KG1 (cell line): Measurements from ENCODE around the gene KIF5C.
"Not testable (repeated sequence)": the region's sequence is repeated elsewhere in the genome, so short reads cannot be mapped to it uniquely, and the experiment has no call there.

Source experiments
- DNase-seq: peaks from one replicate; lab custom pipeline; 2025; lab: John Stamatoyannopoulos, UW

The KIF5C gene

DNA sequence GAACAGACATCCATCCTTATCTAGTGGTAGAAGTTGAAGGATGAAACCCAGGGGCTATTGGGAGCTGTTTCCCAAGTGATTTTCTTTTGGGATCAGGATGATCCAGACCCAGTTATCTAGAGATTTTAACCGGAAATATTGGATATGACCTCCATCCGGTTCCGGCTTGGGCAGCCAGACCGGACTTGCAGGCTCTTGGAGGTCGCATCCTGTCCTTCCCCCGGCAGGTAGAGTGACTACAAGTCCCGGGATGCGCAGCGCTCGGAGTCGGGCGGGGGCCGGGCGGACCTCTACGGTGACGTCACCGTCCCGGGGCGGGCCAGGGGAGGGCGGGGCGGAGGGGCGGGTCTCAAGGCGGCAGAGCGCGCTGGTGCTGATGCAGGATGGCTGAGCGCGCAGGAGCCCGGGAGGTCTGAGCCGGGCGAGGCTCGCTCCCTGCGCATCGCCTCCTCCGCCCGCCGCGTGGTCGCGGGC, at the start of gene KIF5C:
Gene KIF5C, plus strand, starts transcription at position 360 of the 474 bp plus-strand sequence. CDS start 391 bp downstream, outside the sequence.
- DNase-seq: no peak

DNA sequence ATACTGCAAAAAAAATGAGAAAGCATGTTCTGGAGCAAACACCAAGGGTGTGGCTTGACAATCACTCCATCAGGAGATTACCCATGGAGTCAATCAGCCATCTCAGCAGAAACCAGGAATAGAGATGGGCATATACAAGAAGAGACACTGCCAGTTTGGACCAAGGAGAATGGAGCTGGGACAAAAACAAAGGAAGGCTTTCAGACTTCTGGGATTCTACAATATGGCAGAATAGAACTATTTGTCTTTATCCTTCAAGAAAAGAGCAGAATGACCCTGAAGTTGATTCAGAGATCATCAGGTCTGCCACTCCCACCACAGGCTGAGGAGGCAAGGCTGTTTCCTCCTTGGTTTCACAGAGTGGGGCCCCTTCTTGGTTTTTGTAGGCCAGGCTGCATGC, 48.2 kb upstream of the KIF5C start:
- no peak for DNase-seq

DNA sequence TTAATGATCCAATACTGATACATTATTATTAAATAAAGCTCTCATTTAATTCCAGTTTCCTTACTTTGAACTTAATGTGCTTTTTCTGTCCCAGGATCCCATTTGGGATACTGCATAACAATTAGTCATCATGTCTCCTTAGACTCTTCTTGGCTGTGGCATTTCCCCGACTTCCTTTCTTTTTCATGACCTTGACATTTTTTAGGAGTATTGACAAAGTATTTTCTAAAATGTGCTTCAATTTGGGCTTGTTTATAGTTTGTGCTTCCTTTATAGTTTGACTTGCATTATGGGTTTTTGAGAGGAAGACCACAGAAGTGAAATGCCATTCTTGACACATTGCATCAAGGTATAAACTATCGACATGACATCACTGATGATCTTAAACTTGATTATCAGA, 46.1 kb upstream of the KIF5C start:
- no peak for DNase-seq

DNA sequence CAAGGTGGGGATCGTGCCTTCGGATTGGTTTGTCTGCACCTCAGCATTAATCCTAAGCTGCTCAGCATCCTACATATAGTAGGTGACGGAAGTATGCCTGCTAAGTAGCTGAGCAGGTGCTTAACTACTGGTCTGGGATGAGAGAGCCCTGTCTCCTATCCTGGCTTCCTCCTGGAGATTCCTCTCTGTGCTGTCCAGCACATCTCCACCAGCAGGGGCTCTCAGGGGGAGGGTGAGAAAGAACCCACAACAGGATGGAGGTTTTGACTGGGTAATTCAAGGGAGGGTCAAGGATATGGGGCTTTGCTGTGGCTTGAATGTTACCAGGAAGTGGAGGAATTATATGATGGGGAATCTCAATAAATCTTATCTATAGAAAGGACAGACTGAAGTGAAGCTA, 45.4 kb upstream of the KIF5C start:
- DNase-seq: no peak

DNA sequence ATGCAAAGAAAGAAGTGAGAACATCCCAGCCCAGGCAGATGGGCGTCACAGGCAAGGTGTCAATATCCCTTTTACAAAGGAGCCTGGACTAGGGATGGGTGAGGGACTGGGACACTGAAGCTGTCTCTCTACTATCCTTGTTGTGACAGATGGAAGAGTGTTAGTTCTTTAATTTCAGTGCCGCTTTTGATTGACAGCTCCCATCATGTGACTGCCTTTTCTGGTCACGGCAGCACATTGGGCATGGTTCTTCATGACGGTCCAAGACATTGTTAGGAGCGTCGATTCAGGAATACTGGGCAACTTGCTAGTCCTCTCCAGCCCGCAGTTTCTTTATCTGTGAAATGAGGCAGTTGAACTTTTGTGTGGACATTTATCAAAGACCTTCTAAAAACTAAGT, 42.4 kb upstream of the KIF5C start:
- no peak for DNase-seq

DNA sequence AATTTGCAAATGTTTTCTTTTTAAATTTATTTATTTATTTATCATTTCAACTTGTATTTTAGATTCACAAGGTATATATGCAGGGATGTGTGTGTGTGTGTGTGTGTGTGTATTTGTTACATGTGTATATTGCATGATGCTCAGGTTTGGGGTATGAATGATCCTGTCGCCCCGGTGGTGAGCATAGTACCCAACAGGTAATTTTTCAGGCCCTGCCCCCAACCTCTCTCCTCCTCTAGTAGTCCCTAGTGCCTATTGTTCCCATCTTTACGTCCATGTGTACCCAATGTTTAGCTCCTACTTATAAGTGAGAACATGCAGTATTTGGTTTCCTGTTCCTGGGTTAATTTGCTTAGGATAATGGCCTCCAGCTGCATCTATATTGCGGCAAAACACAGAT, 33.0 kb upstream of the KIF5C start:
- no peak for DNase-seq

DNA sequence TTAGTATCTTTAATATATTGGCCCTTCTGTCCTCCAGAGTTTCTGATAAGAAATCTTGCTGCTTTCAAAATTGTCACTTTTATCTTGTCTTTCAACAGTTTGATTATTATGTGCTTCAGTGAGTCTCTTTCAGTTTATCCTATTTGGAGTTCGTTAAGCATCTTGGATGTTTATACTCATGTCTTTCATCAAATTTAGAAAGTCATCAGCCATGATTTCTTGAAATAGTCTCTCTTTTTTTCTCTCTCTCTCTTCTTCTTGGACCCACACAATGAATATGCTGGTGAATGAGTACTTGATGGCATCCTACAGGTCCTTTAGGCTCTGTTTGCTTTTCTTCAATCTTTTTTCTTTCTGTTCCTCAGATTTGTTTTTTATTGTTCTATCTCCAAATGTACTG, 26.9 kb upstream of the KIF5C start:
- no peak for DNase-seq

DNA sequence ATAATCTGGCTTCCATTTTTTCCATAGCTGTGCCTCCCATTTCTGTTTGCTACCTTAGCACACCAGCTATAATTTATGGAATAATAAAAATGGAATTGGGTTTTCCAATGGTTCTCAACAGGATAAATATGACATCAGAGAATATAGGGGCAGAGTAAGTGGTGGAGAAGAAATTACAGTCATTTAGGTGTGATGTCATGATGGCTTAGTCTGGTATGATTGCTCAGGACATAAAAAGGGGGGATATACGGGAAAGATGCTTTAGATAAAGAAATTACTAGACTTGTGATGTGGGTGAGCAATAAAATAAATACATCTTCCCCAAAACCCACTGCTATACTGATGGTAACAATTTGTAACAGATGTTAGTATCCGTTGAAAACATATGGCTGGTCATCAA, 21.6 kb upstream of the KIF5C start:
- no peak for DNase-seq

DNA sequence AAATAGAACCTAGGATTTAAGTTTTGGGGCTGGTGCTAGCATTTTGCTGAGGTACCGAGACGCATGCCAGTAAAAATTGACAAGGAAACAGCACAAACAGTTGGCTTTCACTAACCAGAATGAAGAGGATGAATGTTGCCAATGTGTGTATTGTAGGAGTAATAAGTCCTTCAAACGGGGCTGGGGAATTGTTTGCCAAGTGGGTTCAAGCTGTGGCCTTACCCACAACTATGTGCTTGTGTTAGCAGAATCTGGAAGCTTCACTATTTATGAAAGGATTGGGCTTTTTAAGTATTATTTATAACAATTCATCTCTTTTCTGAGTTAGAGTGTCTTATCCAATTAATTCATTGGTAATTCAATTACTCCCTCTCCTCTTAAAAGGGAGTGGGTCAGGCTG, 15.0 kb upstream of the KIF5C start:
- DNase-seq: no peak

DNA sequence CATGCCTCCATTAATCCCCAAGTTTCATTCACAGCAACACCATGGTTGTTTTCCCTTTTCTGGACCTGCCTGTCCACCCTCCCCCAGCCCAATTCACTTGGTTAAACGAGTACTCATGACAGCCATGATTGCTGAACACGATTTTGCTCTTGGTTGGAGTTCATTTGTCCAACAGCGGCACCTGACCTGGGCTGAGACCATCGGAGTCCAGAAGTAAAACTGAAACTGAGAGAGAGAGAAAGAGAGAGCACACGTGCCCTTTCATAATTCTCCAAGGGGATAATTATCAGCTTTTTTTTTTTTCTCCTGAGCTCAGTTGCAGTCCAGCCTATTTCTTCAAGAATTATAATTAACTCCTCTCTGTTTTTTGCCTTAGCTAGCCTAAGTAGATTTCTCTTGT, 13.7 kb upstream of the KIF5C start:
- DNase-seq: no peak

DNA sequence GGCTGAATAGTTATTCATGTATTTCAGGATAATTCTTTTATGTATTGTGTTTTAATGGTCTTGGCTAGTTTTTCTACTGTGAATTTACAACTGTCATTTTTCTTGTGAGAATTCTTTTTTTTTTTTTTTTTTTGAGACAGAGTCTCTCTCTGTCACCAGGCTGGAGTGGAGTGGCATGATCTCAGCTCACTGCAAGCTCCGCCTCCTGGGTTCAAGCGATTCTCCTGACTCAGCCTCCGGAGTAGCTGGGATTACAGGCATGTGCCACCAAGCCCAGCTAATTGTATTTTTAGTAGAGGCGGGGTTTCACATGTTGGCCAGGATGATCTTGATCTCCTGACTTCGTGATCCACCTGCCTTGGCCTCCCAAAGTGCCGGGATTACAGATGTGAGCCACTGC, 12.5 kb upstream of the KIF5C start:
- DNase-seq: not testable (repeated sequence)

DNA sequence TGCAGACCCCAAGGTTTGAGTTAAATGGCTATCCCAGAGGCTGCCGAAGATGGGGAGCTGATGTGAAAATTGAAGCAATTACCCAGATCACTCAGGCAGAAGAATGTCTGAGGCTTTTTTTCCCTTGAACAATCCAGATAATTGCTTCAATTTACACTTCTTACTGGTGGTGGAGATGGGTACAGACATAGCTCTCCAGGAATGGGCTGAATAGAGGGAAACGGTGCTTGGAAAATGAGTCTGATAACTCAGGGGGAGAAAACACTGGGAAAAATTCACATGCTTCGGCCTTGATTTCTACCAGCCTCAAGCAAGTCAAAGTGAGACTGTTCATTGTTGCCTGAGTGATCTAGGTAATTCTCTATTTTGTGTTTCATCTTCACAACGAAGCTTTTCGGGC, 9.5 kb upstream of the KIF5C start:
- DNase-seq: no peak

DNA sequence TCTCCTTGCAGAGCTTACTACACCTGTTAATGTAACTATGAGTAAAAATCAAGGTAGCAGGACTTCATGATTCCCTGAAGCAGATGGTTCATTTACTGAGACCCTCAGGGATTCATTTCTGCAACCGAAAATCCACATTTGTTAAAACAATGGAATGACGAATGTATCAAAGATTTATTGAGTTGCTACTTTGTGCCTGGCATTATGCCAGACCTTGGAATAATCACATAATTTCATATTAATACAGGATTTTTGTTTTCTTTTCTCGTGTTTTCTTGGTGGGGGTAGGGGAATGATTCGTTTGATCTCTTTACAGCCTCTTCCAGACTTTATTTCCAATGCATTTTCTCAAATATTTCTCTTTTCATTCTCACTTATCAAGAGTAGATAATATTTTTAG, 8.9 kb upstream of the KIF5C start:
- DNase-seq: no peak

DNA sequence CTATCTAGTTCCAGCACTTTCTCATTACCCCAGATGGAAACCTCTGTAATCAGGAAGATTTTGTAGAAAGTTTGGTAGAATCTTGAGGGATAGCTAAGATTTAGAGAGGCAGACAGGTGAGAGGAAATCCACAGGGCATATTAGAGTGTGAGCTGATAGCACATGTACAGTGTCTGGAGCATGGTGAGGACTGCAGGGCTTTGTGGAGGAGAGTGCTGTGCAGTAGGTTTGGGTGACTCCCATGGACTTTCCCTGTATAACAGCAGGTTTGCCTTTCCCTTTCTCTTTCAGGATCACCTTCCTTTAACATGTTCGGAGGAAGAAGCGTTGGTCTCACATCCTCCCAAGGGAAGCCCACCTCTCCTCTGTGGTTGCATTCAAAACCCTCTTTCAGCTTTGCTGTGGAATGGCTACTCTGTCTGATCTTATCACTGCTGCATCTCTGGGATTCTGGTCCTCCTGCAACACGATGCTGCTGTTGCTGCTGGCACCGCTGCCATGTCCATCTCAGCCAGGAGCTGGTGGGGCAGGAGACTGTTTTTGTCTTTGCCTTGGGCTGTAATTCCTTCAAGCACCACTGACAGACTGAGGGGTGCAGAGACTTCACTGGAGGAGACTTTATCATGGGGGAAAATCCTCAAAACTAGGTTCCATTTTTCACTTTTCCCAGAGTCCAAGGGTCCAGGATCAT, 7.8 kb upstream of the KIF5C start:
- no peak for DNase-seq

DNA sequence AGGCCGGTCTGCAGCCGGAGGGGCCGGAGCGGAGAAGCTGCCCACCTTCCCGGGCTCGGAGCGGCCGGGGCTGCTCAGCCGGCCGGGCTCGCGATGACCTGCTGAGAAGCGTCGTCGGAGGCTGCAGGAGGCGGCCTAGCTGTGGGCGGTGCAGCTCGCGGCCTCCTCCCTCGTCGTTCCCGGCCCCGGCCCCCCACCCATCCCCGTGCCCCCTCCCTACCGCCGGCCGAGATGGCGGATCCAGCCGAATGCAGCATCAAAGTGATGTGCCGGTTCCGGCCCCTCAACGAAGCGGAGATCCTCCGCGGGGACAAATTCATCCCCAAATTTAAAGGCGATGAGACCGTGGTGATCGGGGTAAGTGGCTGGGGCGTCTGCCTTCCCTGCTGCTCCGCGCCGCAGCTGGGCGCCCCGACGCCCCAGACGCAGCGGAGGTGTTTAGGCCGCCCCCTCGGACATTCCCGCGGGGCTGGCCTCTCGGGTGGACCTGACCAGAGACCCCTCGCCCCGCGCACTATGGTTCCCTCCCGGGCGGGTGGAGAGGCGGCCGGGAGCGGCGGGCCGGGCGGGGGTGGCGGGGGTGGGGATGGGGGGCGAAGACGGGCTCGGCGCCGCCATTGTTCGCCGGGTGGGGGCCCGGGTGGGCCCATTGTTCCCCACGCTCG, 492 bp downstream of the KIF5C start:
- no peak for DNase-seq

DNA sequence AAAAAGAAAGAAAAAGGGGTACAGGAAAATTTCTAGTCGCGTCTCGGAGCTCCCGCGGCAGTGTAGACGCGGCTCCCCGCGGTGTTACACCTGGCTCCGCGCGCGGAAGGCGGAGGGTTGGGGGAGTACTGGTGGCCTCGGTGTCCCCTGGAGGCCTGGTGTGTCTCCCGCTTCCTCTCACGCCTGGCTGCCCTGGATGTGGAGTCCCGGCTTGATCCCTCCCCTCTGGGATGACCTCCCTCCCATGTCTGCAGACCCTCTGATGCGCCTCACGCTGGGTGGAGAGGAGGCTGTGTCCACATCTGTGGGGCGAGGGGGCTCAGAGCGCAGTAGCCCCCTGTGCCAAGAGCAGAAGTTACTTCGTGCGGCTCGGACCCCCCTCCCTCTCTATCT, 1.2 kb downstream of the KIF5C start:
- DNase-seq: no peak

DNA sequence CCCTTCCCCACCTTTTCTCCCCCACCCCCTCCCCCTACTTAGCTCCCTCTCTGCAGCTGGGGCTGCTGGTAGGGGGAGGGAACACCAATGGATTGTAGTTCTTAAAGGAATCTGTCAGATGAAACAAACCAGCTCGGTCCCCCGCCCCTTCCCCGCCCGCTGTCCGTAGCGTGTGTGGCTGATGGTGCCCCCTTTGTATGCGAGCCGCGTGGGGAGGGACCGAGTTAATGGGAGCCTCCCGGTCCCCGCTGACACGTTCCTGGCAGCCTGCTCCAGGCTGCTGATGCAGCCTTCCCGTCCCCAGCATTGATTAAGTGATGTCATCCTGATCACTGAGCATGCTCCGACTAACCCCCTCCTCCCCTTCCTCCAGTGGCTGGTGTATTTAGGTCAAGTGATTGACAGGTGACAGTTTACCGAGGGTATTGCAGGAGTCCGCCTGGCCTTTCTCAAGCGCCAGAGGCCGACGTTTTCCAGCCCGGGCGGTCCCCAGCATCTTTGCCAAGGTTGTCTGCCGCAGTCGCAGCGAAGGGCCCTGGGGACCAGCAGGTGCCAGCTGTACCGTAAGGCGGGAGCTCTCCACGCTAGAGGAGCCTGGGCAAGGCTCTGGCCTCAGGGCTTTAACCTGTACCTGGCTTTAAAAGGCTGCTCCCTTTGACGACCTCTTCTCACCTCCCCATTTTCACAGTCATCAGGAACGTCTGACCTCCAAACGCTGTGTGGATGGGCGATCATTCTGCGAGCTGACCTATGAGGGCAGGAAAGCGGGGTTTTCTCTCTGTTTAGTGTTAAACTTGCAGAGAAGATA, 1.8 kb downstream of the KIF5C start:
- no peak for DNase-seq

DNA sequence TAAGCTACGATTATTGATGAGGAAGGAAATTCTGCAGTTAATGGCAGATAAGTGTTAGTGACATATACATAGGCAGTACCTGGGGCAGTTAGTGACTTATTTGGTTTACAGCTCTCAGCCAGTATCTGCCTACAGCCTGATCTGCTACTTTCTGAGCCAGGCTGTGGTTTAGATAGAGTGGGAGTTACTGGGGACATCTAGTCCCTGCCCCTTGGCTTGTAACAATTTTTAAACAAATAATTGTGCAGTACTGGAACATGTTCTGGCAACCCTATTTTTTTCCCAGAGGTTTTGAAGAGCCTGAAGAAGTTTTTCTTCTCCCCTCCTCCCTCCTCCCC, 2.3 kb downstream of the KIF5C start:
- no peak for DNase-seq

DNA sequence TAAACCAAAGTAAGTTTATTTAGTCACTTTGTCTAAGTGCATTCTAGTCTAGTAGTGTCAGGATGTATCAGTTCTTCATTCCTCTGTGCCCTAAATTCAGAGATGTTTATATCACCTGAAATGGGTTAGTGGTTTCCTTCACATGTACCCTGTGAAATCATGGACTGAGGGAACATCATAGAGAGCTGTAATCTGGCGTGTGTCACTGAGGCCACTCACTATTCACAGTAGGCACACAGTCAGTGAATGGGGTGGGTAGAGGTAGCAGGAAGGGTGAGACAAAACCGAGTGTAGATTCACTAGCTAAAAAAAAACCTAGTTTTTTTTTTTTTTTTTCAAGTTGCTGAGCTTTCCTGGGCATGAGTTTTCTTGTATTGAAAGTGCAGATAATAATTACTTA, 5.6 kb downstream of the KIF5C start:
- DNase-seq: no peak

DNA sequence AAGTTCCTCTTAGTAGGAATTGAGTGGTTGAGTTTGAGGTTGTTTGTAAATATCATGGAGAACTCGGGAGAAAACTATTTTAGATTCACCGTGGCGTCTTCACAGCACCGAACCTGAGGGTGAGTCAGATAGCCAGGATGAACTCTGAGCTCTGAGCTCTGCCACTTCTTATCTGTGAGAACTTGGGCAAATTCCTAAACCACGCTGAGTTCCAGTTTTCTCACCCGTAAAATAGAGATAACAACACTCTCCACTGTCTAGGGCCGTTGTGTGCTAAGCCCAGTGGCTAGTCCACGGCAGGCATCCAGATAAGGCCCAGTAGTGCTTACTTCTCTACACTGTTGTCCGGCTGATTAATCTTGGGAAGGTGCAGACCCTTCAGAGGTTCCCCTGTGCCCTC, 7.0 kb downstream of the KIF5C start:
- no peak for DNase-seq

DNA sequence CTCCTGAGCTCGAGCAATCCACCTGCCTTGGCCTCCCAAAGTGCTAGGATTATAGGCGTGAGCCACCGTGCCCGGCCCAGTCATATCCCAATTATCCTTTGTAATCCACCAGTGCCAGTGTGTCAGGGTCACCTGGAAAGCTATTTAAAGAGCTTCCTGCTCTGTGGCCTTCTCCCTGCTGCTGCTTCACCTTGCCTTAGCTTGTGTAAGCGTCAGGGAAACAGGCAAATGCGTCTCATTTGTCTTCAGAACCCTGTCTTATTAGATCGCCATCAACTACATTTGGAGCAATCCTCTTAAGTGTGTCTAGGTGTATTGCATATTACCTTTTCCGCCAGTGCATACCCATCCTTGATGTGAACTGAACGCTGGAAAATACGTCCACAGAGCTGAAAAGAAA, 10.2 kb downstream of the KIF5C start:
- DNase-seq: no peak

DNA sequence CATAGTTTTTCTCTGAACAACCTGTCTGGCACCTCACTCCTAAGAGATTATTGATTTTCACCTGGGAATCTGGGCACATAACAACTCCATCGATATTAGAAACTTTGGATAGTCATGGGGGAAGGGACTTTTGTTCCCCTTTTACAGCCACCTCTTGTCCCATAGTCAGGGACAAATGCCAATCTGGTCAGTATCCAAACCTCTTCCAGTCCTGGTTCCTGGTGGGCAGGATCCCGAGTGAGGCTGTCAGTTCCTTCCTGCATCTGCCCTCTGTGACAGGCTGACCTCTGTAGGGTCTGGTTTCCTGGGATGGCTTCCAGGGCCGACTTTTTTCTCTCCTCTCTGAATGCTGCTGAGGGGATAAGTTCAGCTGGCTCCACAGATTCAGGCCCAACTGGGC, 11.0 kb downstream of the KIF5C start:
- DNase-seq: no peak

DNA sequence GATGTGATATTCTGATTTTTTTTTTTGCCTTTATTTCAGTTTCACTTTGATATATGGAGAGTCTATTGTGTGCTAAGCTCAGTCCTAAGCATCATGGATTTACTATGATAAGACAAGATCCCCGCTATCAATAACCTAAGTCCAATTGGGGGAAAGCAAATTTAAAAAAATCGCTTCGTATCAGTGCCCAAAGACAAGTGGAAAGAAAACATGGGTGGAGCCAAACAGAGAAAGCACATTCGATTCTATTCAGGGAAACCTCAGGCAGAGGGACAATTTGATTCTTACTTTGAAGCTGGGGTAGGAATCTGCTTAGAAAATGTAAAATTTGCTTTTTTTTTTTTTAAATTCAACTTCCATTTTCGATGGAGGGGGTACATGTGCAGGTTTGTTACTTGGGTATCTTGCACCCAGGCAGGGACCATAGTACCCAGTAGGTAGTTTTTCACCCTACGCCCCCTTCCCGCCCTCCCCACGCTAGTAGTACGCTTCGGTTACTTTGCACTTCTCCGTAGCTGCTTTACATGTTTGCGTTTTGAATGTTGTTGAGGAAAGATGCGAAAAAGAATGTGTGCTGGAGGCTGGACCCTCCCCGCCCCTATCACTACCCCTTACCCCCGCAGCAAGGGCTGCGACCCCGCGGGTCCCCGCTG, 12.4 kb downstream of the KIF5C start:
- DNase-seq: no peak
